NCI-H524 treated with DMSO at 0.1 percent for 48 hours (cell line): ENCODE results near the gene ITPR1.

ENCODE experiments used
- DNase-seq: peaks from one replicate; lab custom pipeline; 2025; lab: John Stamatoyannopoulos, UW

Gene ITPR1

DNA sequence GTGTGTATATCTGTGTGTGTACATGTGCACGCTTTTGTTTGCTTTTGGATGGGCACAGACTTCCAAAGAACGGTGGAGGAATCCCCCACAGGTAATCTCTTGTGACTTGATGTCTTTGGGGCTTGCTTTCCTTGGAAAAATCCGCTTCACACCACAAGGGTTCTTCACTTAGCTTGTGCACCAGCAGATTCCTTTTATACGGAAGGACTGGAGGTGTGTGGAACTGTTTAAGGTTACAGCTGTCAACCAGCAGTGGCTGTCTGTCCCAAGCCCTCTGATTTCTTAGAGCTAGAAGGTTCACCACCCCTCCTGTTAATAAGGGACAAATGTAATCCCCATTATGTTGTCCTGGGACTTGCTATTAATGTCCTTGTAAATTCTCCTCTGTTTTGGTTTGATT lies 193.5 kb downstream of the ITPR1 start:
- no peak for DNase-seq

DNA sequence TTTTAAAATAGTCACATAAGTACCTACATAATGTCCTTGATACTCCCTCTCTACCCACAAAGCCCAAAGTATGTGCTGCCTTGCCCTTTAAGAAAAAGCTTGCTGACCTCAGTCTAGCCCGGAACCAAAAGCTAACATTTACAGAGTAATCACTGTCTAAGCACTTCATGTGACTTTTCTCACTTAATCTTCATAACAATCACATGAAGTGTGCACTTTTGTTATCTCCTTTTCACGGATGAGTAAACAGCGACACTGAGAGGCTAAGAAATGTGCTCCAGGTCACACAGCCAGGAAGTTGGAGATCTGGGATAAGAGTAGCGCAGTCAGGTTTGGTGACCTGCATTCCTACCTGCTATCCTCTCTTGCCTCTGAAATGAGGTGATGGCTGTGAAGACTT lies 194.0 kb downstream of the ITPR1 start:
- no peak for DNase-seq

DNA sequence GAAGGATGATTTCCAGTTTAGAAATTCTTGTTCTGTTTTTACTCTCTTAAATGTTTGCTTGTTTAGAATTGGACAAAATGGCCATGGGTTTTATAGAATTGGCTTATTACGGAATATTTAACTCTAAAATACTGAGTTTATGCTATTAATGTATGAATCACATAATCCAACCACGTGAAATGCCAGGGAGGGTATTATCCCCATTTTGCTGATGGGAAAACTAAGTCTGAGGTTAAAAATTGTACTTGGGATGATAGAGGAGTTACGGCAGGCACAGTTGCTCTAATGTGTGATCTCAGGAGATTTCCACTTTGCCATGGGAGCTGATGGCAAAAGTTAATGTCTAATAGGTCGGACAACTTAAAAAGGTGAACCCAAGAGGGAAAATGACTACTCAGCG lies 194.4 kb downstream of the ITPR1 start:
- no peak for DNase-seq

GRCh38 chr3:4688411-4688810 lies 195.3 kb downstream of the ITPR1 start:
- no peak for DNase-seq

GRCh38 chr3:4689021-4689420 lies 195.9 kb downstream of the ITPR1 start:
- no peak for DNase-seq

DNA sequence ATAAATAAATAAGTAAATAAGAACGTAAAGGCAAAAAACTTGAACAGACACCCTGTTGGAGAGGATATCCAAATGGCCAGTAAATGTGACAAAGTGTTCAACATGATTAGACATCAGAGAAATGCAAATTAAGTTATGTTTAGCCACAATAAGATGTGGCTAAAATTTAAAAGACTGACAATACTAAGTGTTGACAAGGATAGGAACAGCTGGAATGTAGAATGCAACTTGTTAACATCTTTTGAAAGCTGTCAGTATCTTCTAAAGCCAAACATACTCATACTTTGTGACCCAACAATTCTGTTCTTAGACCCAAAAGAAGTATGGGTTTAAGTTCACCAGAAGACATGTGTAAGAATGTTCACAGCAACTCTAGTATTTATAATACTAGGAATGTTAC lies 197.1 kb downstream of the ITPR1 start:
- DNase-seq: no peak

DNA sequence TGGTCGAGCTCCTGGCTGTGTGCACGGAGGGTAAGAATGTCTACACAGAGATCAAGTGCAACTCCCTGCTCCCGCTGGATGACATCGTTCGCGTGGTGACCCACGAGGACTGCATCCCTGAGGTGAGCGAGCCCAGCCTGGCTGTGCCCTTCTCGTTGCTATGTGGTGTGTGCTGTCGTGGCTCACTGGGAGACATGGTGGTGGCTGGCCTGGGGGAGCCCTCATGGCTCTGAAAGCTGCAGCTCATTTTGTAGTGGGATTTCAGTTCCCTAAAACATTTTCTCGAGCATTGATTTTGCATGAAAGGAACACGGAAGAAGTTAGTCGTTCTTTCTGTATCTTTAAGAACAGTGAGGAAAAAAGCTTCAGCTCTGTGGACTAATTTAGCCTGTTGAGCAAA lies 200.5 kb downstream of the ITPR1 start:
- DNase-seq: no peak

- DNase-seq: no peak
Measured at GRCh38 chr3:4695846-4696245, 202.7 kb downstream of the ITPR1 start.

DNA sequence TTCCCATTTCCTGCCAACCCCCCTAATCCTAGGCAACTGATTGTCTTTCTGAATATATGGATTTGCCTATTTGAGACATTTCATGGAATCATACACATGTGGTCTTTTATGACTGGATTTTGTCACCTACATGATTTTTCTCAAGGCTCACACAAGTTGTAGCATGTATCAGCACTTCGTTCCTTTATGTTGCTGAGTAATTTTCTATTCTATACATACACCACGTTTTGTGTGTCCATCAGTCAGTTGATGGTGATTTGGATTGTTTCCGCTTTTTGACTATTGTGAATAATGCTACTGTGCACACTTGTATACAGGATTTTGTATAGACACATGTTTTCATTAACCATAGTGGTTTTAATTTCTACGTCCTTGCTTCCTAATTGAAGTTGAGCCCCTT lies 203.1 kb downstream of the ITPR1 start:
- no peak for DNase-seq

DNA sequence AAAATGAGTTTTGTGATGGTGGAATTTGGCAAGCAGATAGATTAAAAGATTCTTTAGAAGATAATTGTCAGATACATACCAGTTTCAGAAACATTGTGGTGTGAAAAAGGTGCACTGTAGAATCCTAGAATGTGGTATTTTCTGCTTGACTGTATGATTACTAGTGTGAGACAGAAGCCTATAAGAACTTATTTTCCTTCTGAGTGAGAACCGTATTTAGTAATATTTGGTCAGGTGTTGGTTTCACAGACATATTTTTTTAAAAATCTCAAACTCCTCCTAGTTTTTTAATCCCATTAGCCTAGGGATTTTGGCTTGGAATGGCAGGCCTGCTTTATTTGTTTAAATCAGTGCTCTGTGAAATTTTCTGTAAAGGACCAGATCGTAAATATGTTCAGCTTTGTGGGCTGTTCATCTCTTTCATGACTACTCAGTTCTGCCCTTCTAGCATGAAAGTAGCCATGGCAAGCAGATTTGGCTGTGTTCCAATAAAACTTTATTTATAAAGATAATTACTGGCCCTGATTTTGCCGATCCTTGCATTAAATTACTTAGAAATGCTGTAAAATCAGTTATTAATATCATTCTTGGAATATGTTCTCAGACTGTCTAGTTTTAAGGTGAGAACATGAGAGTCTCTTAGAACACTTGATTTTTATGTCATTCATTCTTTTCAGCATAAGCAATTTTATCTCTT lies 205.1 kb downstream of the ITPR1 start:
- no peak for DNase-seq

DNA sequence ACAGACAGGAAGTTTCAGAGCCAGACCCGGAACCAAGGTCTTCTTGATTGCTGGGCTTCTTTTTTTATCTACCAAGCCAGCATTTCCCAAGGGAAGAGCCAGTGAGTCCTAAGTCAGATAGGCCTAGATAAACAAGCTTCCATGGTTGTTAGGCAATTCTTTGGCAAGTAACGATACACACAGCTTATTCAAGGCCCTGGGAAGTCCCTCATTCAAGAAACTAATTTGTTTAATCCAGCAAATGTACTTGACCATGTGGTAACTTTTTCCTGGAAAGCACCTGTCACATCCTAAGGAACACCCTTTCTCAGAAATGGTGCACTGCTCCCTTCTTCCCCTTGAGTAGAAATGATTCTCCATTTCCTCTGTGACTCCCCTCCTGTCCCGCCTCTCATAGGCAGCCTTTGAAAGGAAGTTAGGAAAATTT lies 209.9 kb downstream of the ITPR1 start:
- no peak for DNase-seq

DNA sequence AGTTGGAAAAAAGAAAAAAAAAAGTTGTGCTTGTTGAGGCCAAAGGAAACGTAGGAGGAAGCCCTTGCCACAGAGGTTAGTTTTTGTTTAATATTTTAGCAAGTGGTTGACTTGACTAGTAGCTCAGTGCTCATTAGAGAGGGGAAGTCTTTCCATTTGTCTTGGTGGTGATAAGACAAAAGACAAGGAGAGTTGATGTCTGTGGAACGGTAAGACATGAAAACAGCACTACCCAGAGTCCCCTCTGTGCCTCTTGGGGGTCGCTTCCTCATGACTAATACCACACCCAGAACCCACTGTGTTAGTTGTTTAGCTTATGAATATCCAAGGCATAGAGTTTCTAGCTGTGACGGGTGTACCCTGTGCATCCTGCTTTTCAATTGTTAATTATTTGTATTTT lies 211.4 kb downstream of the ITPR1 start:
- no peak for DNase-seq

DNA sequence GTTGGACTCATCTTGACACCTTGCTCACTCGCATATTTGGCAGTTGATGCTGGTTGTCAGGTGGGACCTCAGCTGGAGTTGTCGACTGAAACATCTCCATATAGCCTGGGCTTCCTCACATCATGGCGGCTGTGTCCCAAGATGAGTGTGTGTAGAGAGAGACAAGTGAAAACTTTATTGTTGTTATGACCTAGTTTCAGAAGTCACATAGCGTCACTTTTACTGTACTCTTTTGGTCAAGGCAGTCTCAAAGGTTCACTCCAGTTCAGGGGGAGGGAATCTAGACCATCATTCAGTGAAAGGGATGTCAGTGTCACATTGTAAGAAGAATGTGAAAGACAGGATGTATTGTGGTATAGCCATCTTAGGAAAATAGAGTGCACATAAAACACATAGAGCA lies 214.2 kb downstream of the ITPR1 start:
- no peak for DNase-seq

DNA sequence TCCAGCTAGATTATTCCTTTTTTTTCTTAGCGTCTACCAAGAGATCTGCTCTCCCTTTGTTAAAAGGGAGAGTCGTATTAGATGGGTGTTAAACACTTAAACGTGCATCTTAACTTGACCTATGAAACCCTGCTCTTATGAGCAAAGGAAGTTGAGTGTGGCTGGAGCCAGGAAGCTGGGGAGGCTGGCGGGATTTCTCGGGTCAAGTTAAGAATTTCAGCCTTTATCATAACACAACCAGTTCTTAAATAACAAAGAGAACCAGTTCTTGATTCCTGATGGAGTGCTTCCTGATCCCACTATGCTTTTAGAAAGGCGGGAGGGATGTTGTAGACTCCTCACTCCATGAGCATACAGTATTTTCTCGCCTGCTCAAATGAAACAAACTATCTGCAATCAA lies 215.1 kb downstream of the ITPR1 start:
- DNase-seq: no peak

DNA sequence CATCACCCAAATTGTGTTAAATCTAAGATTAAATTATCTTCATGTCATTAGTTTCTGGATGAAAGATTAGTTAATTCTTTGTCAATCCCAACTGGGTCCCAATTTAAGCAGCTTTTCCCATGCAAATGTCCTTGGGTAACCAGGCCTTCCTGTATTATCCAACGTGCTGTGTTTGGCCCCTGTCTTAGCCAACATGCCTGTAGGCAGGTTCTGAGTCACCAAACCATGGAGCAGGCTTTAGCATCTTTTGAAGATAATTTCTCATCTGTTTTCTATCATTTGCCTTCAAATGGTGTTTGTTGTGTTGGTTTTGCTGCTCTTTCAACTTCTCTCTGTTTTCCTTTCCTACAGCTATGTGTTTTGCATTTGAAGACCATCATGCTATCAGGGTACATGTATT lies 216.2 kb downstream of the ITPR1 start:
- no peak for DNase-seq

- no peak for DNase-seq
Measured at GRCh38 chr3:4710191-4710590, 217.0 kb downstream of the ITPR1 start.

DNA sequence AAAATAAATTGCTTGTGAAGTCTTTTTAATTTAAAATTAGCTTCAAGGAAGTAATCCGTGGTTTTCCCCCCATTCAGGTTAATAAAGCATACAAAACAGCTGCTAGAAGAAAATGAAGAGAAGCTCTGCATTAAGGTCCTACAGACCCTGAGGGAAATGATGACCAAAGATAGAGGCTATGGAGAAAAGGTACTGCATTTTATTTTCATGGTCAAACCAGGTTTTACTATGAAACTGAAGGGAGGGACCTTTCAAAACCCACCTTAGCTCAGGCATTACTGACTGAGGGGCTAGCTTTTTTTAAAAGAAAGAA lies 218.5 kb downstream of the ITPR1 start:
- DNase-seq: no peak

GRCh38 chr3:4712109-4712508 lies 219.0 kb downstream of the ITPR1 start:
- no peak for DNase-seq

DNA sequence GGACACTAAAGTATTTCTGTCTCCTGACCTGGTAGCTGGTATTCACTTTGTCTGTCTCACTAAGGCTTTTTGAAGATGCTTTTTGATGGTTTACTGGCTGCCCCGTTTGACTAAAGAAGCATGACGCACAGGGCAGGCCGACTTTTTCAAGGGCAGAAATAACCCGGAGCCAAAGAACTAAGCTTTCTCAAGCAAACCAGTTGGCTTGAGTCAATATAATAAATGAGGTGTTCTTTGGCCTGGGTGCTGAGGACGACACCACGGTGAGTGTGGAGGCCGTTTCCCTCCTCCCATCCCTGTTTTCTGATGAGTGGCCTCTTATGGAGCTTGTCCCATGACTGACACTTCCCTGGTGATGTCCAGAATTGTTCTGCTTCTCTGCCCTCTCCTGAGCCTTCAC lies 220.9 kb downstream of the ITPR1 start:
- no peak for DNase-seq

DNA sequence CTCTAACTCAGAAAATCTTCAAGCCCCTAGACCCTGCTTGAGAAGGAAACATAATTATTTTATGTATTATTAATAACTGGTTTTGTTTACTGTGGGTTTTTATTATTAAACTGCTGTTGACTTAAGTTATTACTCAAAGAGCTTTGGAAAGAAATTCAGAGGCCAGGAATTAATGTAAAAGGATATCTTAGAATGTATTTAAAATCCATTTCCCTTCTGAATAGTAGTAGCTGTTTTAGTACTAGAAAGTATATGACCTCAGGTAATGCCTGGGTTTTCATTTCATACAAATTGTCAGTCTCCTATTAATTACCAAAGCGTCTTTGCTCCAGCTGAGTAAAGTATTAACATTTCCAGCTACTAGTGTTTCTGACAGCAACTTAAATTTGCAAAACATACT lies 223.1 kb downstream of the ITPR1 start:
- no peak for DNase-seq

- DNase-seq: no peak
Measured at GRCh38 chr3:4716706-4717362, 223.7 kb downstream of the ITPR1 start.

DNA sequence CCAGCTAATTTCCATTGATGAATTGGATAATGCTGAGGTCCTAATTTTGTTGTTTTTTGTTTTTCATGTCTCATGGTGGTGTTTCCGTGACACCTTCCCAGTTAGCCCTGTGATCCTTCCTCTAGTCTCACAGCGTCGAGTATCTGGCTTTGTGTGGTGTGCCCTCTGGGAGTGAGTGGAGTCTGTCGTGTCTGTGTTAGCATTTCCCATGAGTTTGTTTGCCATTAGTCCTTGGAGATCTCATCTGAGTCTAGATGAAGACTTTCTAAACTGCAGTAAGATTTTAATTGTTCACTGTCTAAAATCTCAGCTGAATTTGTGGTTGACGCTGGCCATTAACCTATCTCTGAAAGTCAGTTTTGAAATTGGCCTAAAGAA lies 224.2 kb downstream of the ITPR1 start:
- no peak for DNase-seq

DNA sequence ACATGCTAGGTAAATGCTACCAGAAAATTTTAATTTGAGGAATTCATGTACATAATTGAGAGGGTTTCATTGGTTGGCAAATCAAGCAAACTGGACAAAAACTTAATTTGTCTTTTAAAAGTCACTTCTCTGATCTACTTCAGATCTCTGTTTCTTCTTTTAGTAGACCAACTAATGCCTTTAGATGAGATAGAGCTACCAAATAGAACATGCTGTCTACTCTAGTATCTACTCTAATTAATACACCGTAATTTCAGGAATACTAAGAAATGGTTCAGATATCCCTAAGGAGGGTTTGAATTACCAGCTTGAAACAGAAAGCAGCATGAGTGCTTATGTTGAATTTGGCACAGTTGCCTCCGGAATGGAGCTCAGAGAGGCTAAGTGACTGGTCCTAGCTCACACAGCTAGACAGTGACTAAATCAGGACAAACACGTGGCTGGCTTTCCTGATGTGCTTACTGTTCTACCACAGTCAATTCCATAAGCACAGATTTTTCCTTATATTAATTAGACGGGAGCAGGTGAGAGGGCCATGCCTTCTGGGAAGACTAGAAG lies 225.1 kb downstream of the ITPR1 start:
- no peak for DNase-seq

GRCh38 chr3:4719046-4719501 lies 225.9 kb downstream of the ITPR1 start:
- no peak for DNase-seq
